HG03064 (cell line): Measurements from ENCODE around the gene COA8.
"Not testable (repeated sequence)": the region's sequence is repeated elsewhere in the genome, so short reads cannot be mapped to it uniquely, and the experiment has no call there.

Source experiments
- ATAC-seq: cut with Tn5 transposase; IDR thresholded peaks from one replicate; pipeline ENCODE4 v1.9.1; 2021; ENCODE audit warnings: low read depth; ENCODE audit not compliant: unreplicated experiment

Gene COA8

GRCh38 chr14:103568952-103569351 is 6.2 kb downstream of the COA8 start:
- ATAC-seq = no peak

DNA sequence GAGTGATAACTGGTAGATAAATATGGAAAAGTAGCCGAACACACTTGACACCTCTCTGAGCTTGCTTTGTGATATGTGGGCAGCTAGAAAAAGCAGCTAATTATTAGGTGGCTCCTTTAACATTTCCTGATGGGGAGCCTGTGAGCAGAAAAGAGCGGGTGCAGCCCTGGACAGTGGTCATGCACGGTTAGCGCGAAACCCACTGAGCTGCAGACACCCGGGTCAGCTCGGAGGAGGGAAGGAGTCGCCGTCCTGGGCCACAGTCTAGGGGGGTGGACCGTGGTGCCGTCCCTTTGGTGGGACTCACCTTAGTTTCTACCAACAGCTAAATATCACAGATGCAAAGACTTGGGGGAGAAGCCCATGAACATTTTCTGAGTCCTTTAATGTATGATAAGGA is 6.6 kb downstream of the COA8 start:
- no peak for ATAC-seq

DNA sequence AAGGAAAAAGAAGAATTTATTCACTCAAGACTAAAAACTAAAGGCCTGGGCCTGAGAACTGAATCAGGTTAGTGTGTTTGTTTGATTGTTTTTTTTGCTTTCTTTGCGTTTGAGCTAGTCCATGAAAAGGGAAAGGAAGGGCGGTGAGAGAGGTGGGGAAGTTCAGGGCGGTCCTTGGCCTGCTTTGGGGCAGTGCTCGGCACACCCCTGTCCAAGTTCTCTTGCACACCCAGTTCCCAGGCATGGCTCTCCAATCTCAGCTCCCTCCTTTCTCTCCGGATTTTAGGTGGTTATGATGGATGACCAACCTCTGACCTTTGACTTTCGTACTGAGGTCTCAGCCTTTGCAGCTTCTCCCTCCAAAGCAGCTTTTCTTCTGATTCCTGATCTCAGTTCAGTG is 11.3 kb downstream of the COA8 start:
- ATAC-seq = no peak

GRCh38 chr14:103574707-103575285 is 12.0 kb downstream of the COA8 start:
- ATAC-seq = no peak

GRCh38 chr14:103576371-103577024 is 13.7 kb downstream of the COA8 start:
- ATAC-seq = no peak

- ATAC-seq = no peak
Observed at GRCh38 chr14:103578401-103579075, 15.8 kb downstream of the COA8 start.

- ATAC-seq = no peak
Observed at GRCh38 chr14:103581206-103581605, 18.4 kb downstream of the COA8 start.

DNA sequence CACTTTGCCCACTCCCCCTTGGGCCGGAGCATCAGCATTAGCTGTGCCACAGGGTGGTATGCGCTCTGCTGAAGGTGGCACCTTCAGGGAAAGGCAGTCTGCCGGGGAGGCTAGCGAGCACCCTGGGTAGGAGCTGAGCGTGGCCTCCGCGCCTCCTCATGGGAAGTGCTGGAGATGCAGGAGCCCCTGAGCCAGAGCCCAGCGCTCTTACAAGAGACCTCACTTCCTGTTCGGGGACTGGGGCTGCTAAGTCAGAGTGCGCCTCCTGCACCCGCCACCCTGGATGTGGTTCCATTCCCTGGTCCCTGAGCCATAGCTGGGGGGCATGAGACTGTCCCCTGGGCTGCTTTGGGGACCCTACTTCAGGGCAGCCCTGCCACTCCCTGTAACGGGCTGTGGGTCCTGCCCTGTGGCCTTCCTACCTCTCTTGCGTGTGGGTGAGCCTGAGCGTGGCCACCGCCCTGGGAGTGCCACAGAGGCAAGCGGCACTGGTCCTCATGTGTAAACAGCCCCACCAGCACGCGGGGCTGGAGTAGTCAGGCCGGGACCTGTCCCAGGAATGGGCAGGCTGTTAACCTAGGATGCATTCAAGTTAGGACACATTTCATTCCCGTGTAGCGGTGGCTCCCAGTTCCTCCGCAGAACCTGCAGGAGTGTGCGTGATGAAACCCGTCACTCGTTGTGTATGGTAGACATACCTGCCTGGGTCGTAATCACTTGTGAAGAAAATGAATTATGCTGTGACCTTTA is 19.4 kb downstream of the COA8 start:
- ATAC-seq = no peak

DNA sequence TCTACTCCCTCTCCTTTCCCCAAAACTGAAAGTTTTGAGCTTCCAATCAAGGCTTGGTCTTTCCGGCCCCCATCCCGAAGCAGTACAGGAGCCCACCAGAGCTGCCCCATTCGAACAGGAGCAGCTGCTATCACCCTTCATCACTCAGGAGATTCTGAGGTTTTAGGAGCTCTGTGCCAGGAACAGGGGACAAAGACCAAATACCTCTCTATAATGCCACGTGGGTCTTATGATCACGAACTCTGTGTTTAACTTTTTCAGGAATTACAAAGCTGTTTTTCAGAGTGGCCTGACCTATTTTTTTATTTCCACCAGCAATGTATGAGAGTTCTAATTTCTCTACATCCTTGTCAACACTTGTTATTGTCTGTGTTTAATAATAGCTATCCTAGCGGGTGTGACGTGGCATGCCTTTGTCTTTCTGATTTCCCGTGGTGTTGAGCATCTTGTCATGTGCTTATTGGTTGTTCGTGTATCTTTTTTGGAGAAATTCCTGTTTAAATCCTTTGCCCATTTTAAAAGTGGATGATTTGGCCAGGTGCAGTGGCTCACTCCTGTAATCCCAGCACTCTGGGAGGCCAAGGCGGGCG is 21.7 kb downstream of the COA8 start:
- no peak for ATAC-seq

DNA sequence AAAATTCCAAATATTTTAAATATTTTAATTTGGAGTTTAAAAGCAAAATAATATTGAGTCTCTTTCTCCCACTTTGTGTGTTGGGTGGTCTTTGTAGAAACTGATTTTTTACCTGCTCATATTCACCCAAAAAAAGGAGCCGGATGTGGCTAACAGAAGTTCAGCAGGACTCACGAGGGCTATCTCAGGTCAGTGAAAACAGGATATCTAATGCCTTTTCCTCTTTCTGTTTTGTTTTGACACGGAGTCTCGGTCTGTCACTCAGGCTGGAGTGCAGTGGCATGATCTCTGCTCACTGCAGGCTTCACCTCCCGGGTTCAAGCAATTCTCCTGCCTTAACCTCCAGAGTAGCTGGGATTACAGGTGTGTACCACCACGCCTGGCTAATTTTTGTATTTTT is 30.8 kb downstream of the COA8 start:
- ATAC-seq = peak; percentile 91

- ATAC-seq = no peak
Observed at GRCh38 chr14:103594265-103594664, 31.5 kb downstream of the COA8 start.

- no peak for ATAC-seq
Observed at GRCh38 chr14:103597623-103598377, 35.0 kb downstream of the COA8 start.

GRCh38 chr14:103600503-103600902 is 37.7 kb downstream of the COA8 start:
- no peak for ATAC-seq

DNA sequence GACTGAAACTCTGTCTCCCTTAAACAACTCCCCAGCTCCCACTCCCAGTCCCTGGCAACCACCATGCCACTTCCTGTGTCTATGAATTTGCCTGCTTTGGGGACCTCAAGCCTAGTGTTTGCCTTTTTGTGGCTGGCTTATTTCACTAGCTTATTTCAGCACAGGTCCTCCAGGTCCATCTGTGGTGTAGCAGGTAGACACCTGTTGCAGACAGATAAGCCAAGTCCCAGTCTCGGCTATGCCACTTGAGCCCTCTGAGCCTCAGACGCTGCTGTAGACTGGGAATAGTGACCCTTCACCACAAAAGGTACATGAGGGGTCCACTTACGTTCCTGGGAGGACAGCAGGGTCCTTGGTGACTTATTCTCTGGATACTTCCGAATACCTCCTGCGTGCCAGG is 41.9 kb downstream of the COA8 start:
- ATAC-seq = no peak

DNA sequence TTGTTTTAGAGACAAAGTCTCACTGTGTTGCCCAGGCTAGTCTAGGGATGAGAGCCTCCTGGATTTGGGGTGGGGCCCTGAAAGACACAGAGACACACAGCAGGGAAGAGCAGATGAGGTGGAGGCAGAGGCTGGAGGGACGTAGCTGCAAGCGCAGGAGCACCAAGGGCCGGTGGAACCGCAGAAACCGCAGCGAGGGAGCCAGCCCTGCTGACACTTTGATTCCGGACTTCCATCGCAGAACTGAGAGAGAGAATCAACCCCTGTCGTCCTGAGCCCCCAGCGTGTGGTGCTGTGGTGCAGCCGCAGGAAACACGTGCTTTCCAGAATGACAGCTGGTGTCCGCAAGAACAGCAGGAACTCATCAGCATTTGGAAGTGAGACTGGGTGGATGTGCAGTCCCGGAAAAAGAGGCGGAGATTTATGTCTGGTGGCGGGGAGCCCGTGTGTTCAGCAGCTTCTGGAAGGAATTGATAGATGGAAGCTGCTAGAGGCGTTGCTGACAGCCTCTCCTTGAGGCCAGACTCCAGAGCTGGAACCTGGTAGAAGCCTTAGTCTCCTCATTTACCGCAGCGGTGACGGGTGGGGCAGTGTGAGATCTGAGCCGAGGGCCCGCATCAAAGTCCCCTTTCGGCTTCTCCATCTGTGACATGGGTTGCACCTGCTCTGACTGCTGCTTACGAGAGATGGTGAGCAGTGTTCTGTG is 44.4 kb downstream of the COA8 start:
- peak; percentile 83 for ATAC-seq

DNA sequence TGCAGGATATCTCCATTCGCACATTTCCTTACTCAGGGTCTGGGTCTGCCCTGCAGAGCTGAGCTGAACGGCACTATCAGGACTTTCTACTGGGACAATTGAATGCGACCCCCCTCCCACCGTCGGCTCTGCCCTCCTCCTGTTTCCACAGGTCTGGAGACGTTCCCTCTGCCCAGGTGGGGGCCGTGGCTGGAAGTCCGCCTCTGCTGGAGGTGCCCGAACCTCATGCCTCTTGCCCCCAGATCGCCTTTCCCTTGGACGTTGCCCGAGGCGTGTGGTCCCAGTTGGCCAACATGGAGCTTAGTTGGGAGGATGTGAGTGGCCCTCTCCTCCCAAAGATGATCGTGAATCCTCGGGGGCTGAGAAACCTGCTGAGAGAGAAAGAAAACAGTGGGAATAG is 45.1 kb downstream of the COA8 start:
- ATAC-seq = no peak

DNA sequence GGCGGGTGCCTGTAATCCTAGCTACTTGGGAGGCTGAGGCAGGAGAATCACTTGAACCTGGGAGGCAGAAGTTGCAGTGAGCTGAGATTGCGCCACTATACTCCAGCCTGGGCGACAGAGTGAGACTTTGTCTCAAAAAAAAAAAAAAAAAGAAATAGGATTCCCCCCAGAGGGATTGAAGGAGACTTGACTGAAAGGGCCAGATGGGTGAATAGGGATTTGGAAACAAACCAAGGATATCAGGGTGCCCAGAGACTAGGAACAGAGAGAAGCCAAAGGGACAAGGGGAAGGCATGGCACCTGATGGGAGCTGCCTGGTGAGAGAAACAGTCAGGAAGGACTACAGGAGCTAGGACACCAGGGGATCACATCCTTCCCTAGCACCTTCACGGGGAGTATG is 46.3 kb downstream of the COA8 start:
- ATAC-seq = not testable (repeated sequence)

- ATAC-seq = no peak
Observed at GRCh38 chr14:103611215-103611614, 48.5 kb downstream of the COA8 start.

DNA sequence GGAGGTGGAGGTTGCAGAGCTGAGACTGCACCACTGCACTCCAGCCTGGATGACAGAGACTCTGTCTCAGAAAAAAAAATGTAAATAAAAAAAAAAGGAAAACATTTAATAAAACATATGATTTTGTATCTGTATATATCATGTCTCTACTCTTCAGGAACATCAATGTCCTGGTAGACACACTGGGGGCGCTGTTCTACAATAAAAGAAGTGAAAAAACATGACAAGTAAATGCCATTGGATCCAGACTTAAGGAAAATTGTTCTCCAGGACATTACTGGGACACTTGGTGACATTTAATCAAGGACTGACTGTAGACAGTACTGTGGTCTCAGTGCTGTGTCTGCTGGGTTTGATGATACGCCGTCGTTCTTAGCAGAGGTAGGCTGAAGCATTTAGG is 50.8 kb downstream of the COA8 start:
- ATAC-seq = no peak
